Measurements from ENCODE around the gene TMEM89. TPM values are rescaled to one million over a fixed set of nuclear protein-coding genes. Genes with fewer than 3 reads are reported as not detected.

TMEM89 gene
- total RNA-seq, 1 donor from 2014 or later = 0.51 TPM

DNA sequence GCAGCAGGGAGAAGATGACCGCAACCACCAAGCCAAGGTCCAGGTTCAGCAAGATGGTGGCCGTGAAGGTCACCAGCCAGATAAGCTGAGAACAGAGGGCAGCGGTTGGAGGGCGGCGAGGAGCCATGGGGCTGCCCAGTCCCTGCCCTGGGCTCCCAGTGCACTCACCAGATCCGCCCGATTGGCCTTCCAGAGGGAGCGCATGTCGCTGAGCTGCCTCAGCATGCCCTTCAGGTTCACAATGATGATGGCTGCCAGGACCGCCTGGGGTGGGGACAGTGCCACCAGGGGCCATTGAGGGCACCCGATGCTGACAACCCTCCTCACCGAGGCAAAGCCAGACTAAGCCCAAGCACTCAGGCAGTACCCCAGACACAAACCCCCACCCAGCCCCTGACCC lies 8.3 kb upstream of the TMEM89 start:
- H3K4me3 Mint-ChIP-seq = no peak overlapping the region
- H3K9me3 Mint-ChIP-seq = no peaks in the 10 kb centered on the region
- TF ChIP-seq, protein P1, sequence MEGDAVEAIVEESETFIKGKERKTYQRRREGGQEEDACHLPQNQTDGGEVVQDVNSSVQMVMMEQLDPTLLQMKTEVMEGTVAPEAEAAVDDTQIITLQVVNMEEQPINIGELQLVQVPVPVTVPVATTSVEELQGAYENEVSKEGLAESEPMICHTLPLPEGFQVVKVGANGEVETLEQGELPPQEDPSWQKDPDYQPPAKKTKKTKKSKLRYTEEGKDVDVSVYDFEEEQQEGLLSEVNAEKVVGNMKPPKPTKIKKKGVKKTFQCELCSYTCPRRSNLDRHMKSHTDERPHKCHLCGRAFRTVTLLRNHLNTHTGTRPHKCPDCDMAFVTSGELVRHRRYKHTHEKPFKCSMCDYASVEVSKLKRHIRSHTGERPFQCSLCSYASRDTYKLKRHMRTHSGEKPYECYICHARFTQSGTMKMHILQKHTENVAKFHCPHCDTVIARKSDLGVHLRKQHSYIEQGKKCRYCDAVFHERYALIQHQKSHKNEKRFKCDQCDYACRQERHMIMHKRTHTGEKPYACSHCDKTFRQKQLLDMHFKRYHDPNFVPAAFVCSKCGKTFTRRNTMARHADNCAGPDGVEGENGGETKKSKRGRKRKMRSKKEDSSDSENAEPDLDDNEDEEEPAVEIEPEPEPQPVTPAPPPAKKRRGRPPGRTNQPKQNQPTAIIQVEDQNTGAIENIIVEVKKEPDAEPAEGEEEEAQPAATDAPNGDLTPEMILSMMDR (conservative IDR thresholded peaks at IDR 0.05) = no peak
- DNase-seq (ENCODE audit: low read depth, low spot score) = no peak
- H3K27me3 Mint-ChIP-seq (ENCODE audit: low read depth) = no peaks in the 10 kb centered on the region
- peaks cover 14% of the 10 kb centered on the region for H3K4me1 Mint-ChIP-seq
- no peak overlapping the region for H3K27ac Mint-ChIP-seq (ENCODE audit: unreplicated experiment)
- peaks cover 19% of the 10 kb centered on the region for H3K36me3 Mint-ChIP-seq (ENCODE audit: low read depth)

DNA sequence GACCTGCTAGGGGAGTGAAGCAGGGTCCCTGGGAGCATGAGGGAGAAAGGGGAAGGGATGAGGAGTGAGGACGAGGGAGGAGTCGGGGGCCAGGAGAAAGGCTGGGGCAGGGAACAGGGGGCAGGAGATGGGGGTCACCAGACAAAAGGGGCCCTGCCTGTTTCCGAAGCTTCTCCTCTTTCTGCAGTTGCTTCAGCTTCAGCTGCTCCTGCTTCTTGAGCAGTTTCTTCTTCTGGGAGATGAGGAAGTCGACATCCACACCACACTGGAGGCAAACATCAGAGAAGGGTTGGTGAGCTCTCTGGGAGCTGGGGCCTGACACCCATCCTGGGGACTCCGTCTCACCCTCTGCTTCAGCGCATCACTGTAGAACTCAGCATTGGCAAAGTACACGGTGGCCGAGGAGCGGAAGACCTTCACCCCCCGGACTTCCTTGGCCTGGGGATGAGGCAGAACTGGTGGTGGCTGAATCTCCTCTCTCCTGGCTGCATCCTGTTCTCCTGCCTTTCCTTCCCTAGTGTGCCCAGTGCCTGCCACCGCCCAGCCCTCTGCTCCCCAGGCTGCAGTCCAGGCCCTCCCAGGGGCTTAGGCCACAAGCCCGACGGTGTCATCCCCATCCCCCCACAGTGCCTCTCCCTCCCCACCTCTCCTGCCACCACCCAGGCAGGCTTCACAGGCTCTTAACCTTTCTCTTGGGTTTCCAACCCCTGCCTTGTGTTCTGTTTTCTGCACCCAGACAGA lies 6.9 kb upstream of the TMEM89 start:
- TF ChIP-seq, protein P1 (conservative IDR thresholded peaks at IDR 0.05) = no peak
- Mint-ChIP-seq H3K36me3 (ENCODE audit: low read depth) (peaks cover 22% of the 10 kb centered on the region), H3K4me3 (no peak overlapping the region), H3K27ac (ENCODE audit: unreplicated experiment) (peak overlapping the region; percentile 89), H3K27me3 (ENCODE audit: low read depth) (no peaks in the 10 kb centered on the region), H3K4me1 (peaks cover 5% of the 10 kb centered on the region), H3K9me3 (no peaks in the 10 kb centered on the region)
- DNase-seq (ENCODE audit: low read depth, low spot score) = no peak

DNA sequence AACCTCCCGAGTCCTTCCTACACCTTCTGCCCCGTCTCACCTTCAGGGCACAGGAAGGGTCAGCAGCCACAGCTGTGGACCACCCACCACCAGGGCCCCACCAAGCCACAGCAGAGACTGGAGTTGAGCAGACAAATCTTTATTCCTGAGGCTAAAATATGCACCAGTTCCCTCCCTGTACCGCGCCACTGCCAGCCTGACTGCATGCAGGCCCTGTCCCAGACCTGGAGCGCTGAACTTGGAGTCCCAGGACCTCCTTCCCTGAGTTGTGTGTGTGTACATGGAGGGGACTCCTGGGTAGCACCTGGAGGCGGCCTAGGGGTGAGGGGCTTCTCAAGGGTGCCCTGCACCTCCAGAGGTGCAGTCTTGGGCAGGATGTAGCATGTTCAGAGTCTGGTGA lies 4.0 kb upstream of the TMEM89 start:
- peaks cover 22% of the 10 kb centered on the region for H3K36me3 Mint-ChIP-seq (ENCODE audit: low read depth)
- no peak for DNase-seq (ENCODE audit: low read depth, low spot score)
- TF ChIP-seq, protein P1 (conservative IDR thresholded peaks at IDR 0.05) = no peak
- no peaks in the 10 kb centered on the region for H3K27me3 Mint-ChIP-seq (ENCODE audit: low read depth)
- H3K27ac Mint-ChIP-seq (ENCODE audit: unreplicated experiment) = no peak overlapping the region
- H3K4me3 Mint-ChIP-seq = no peak overlapping the region
- H3K9me3 Mint-ChIP-seq = no peaks in the 10 kb centered on the region
- H3K4me1 Mint-ChIP-seq = peaks cover 5% of the 10 kb centered on the region

DNA sequence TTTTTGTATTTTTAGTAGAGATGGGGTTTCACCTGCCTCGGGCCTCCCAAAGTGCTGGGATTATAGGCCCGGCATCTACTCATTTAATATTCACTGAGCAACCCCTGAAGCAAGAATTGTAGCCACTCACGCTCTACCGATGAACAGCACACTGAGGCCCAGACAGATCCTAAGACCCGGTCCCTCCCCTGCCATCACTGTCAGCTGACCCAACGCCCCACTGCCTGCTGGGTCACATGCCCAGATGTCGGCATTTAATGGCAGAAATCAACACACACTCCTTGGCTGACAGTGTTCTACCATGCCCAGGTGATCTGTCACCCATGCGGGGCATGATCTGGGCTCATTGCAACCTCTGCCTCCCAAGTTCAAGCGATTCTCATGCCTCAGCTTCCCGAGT lies 3.2 kb upstream of the TMEM89 start:
- H3K4me3 Mint-ChIP-seq = no peak overlapping the region
- H3K4me1 Mint-ChIP-seq = peaks cover 5% of the 10 kb centered on the region
- TF ChIP-seq, protein P1 (conservative IDR thresholded peaks at IDR 0.05) = no peak
- H3K27me3 Mint-ChIP-seq (ENCODE audit: low read depth) = no peaks in the 10 kb centered on the region
- H3K36me3 Mint-ChIP-seq (ENCODE audit: low read depth) = peaks cover 22% of the 10 kb centered on the region
- H3K27ac Mint-ChIP-seq (ENCODE audit: unreplicated experiment) = peak overlapping the region; percentile 22
- H3K9me3 Mint-ChIP-seq = no peaks in the 10 kb centered on the region
- no peak for DNase-seq (ENCODE audit: low read depth, low spot score)

DNA sequence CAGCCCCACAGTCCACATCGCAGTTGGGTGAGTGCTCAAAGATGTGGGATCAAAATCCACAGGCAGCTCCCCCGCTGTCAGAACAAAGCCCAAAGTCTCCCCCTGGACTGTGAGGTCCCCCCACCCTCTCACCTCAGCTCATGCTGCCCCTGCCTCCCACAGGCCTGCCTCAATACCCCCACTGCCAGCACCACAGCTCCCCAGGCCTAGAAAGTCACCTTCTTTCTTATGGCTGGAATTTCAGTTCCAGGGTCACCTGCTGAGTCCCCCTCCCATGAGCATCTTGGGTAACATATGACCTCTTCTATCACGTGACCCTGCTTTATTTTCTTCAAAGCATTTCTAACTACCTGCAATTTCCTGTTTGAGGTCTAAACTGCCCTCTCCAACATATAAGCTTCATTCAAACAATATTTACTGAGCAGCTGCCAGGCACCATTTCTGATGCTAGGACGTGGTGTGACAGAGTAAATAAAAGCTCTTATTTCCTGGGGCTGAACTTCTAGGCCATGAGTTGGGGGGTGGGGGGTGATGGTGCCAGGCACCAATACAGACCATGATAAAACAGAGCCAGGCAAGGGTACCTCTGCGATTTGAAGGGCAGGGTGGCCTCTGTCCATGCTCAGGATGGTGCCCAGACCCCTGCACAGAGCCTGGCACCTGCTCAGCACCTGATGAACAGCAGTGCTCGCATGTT lies 2.4 kb upstream of the TMEM89 start:
- no peak for DNase-seq (ENCODE audit: low read depth, low spot score)
- Mint-ChIP-seq H3K27ac (ENCODE audit: unreplicated experiment) (no peak overlapping the region), H3K36me3 (ENCODE audit: low read depth) (peaks cover 19% of the 10 kb centered on the region), H3K4me1 (peaks cover 5% of the 10 kb centered on the region), H3K27me3 (ENCODE audit: low read depth) (no peaks in the 10 kb centered on the region), H3K9me3 (no peaks in the 10 kb centered on the region), H3K4me3 (no peak overlapping the region)
- TF ChIP-seq, protein P1 (conservative IDR thresholded peaks at IDR 0.05) = no peak
